Neural crest cell (in vitro differentiated cells): ENCODE measurements around the gene CDHR5. TPM values are rescaled to one million over a fixed set of nuclear protein-coding genes. Genes with fewer than 3 reads are reported as not detected.
A peak's percentile ranks its signal among the peaks of the same experiment; 100 is the strongest.
"Not testable (repeated sequence)": the region's sequence is repeated elsewhere in the genome, so short reads cannot be mapped to it uniquely, and the experiment has no call there.

Source experiments
- DNase-seq: peaks from one replicate; pipeline ENCODE4 v3.0.0; 2021; ENCODE audit warnings: low read depth, mixed read lengths, low spot score
- H3K27ac Mint-ChIP-seq: one replicate; pipeline ENCODE4 v1.8.0; 2021; ENCODE audit warnings: mild to moderate bottlenecking, mixed read lengths; ENCODE audit not compliant: unreplicated experiment
- H3K27me3 Mint-ChIP-seq: 2 replicates; pipeline ENCODE4 v1.8.0; 2021; ENCODE audit warnings: low read depth, mild to moderate bottlenecking, mixed read lengths
- H3K36me3 Mint-ChIP-seq: 2 replicates; pipeline ENCODE4 v1.8.0; 2021; ENCODE audit warnings: low read depth, mild to moderate bottlenecking, mixed read lengths
- H3K4me1 Mint-ChIP-seq: 2 replicates; pipeline ENCODE4 v1.8.0; 2021; ENCODE audit warnings: mixed read lengths
- H3K4me3 Mint-ChIP-seq: one replicate; pipeline ENCODE4 v1.8.0; 2021; ENCODE audit warnings: mild to moderate bottlenecking, mixed read lengths
- H3K9me3 Mint-ChIP-seq: 2 replicates; pipeline ENCODE4 v1.8.0; 2021; ENCODE audit warnings: mixed read lengths
- total RNA-seq: library from RNA; stranded (reverse); gene quantifications from 2 replicates; pipeline ENCODE4 v1.2.1, GENCODE V29; 2021
- TF ChIP-seq, protein P1 (sequence below): fragments of 200-600 bp; sonication (generic); conservative IDR thresholded peaks from 2 replicates; pipeline ENCODE4 v1.5.0; 2021; ENCODE audit warnings: antibody characterized with exemption, mild to moderate bottlenecking

CDHR5 gene
- total RNA-seq, 1 donor from 2014 or later, result not detected

DNA sequence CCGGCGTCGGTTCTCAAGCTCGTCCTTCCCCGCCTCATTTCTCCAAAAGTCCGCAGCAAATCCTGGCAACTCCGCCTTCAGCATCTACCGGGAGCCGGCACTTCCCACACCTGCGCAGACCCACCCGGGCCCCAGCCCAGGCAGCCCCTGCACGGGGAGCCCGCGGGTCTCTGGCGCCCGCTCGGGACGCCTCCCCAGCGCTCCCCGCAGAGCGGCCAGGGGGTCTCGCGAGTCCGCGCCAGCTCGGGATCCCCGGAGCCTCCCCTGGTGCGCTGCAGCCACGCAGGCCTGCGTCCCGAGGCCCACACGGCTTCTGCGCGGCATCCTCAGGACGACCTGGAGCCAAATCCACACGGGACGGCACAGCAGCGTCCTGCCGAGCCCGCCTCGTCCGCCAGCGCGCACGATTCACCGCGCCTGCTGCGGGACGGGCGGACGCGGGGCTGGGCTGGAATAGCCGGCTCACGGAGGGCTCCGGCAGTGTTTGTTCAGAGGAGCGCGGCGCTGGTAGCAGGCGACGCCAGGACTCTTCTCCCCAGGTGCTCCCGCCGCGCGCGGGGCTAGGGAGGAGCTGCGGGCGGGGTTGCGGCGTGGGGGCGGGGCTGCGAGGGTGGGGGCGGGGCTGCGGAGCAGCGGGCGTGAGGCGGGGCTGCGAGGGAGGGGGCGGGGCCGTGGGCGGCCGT, 49.3 kb downstream of the CDHR5 start:
- Mint-ChIP-seq H3K4me3 (peak overlapping the region; percentile 92), H3K27ac (no peak overlapping the region), H3K9me3 (no peaks in the 10 kb centered on the region), H3K36me3 (no peaks in the 10 kb centered on the region), H3K4me1 (peaks cover 25% of the 10 kb centered on the region), H3K27me3 (peaks cover 29% of the 10 kb centered on the region)
- TF ChIP-seq, protein P1, sequence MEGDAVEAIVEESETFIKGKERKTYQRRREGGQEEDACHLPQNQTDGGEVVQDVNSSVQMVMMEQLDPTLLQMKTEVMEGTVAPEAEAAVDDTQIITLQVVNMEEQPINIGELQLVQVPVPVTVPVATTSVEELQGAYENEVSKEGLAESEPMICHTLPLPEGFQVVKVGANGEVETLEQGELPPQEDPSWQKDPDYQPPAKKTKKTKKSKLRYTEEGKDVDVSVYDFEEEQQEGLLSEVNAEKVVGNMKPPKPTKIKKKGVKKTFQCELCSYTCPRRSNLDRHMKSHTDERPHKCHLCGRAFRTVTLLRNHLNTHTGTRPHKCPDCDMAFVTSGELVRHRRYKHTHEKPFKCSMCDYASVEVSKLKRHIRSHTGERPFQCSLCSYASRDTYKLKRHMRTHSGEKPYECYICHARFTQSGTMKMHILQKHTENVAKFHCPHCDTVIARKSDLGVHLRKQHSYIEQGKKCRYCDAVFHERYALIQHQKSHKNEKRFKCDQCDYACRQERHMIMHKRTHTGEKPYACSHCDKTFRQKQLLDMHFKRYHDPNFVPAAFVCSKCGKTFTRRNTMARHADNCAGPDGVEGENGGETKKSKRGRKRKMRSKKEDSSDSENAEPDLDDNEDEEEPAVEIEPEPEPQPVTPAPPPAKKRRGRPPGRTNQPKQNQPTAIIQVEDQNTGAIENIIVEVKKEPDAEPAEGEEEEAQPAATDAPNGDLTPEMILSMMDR, result no peak
- DNase-seq, result no peak

DNA sequence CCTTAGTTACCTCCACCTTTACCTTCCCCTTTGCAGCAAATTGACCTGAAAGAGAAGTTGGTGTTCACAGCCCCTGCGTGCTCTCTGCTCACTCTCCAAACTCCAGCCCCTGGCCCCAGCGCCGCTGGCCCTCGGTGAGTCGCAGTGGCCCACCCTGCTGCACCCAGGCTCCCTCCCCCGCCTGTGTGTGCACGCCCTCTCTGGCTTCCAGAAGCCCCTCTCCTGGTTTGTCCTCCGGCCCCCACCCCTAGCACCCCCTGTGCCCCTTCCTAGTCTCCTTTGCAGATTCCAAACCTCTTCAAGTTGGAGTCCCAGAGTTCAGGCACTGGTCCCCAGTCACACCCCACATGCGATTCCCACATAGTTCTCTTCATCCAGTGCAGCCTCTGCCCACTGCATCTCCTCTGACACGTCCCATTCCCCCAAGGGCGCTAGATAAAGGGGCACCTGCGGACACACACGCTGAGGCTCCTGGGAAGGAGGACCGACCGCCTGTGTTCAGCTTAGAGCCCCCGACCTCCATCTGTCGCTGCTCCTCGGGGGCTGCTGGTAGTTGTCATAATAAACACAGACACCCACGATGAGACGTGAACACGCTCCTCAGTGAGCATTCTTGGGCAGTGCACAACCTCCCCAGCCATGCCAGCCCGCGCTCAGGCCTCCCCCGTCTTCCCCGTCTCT, 50.0 kb downstream of the CDHR5 start:
- H3K4me3 Mint-ChIP-seq, result peak overlapping the region; percentile 92
- peaks cover 24% of the 10 kb centered on the region for H3K4me1 Mint-ChIP-seq
- H3K9me3 Mint-ChIP-seq, result no peaks in the 10 kb centered on the region
- H3K27me3 Mint-ChIP-seq, result peaks cover 35% of the 10 kb centered on the region
- TF ChIP-seq, protein P1, result no peak
- H3K36me3 Mint-ChIP-seq, result no peaks in the 10 kb centered on the region
- H3K27ac Mint-ChIP-seq, result no peak overlapping the region
- no peak for DNase-seq

DNA sequence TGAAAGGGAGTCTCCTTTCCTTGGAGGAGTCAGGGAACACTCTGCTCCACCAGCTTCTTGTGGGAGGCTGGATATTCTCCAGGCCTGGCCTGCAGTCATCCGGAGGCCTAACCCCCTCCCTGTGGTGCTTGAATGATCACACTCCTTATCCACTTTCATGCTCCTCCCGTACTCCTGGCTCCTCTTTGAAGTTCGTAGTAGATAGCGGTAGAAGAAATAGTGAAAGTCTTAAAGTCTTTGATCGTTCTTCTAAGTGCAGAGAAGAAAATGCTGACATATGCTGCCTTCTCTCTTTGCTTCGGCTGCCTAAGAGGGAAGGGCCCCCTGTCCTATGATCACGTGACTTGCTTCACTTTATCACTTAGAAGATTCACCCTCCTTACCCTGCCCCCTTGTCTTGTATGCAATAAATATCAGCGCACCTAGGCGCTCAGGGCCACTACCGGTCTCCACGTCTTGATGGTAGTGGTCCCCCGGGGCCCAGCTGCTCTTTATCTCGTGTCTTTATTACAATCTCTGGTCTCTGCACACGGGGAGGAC, 50.7 kb downstream of the CDHR5 start:
- H3K27ac Mint-ChIP-seq, DNase-seq, H3K9me3 Mint-ChIP-seq, H3K36me3 Mint-ChIP-seq: not testable (repeated sequence)
- Mint-ChIP-seq H3K4me1 (peaks cover 19% of the 10 kb centered on the region), H3K4me3 (peak overlapping the region; percentile 92), H3K27me3 (peaks cover 36% of the 10 kb centered on the region)

DNA sequence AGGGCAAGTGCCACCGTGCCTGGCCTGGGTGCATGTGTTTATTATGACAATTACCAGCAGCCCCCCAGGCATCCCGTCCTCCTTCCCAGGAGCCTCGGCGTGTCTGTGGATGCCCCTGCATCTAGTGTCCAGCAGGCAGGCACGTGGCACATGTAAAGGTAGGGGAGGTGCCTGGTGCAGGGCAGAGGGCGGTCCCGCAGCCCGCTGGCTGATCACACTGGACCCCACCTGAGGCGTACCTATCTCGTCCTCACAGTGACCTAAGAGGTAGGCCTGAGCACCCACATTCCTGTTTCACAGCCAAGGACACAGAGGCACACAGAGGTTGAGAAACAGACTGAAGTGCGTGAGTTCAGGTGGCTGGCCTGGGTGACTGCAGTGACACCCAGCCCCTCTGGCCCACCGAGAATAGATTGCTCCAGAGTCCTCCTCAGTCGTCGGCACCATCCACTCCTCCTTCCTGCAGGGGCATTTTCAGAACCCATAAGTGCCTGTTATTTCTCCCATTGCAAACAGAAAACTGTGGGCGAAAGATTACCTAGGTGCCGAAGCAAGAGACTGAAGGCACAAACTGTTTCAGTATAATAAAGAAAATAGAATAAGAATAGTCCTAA, 51.5 kb downstream of the CDHR5 start:
- Mint-ChIP-seq H3K36me3 (no peaks in the 10 kb centered on the region), H3K4me3 (peak overlapping the region; percentile 92), H3K9me3 (no peaks in the 10 kb centered on the region), H3K27ac (no peak overlapping the region), H3K27me3 (peaks cover 36% of the 10 kb centered on the region), H3K4me1 (peaks cover 19% of the 10 kb centered on the region)
- TF ChIP-seq, protein P1, result no peak
- DNase-seq, result no peak

DNA sequence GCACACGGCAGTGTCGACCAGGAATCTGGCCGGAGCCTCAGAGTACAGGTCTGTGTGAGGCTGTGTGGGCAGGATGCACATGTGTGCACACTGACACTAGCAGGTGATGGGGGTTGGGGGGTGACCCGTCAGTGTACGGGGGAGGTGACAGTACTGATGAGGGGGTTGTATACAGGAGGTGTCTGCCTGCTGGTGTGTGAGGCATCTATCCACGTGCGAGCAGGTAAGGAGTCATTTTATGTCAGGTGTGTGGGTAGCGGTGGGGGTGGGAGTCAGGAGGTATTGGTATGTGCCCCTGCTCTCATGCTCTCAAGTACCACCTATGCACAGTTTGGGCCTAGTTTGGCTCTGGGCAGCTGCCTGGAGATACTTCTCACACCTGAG, 53.0 kb downstream of the CDHR5 start:
- Mint-ChIP-seq H3K9me3 (no peaks in the 10 kb centered on the region), H3K4me3 (no peak overlapping the region), H3K36me3 (no peaks in the 10 kb centered on the region), H3K27ac (no peak overlapping the region), H3K4me1 (peaks cover 9% of the 10 kb centered on the region), H3K27me3 (peaks cover 33% of the 10 kb centered on the region)
- no peak for DNase-seq
- TF ChIP-seq, protein P1, result no peak
